GM10266 (cell line): Measurements from ENCODE around the gene CDH4.

Experiments
- DNase-seq: peaks from one replicate; pipeline ENCODE4 v3.0.0; 2012; ENCODE audit errors: extremely low spot score
- TF ChIP-seq, protein P1 (sequence below): IDR thresholded peaks from 2 replicates; pipeline ENCODE4 v1.5.1; 2012; ENCODE audit warnings: mild to moderate bottlenecking, low read depth; ENCODE audit not compliant: control insufficient read depth, insufficient read depth; ENCODE audit errors: missing control alignments

Gene CDH4

DNA sequence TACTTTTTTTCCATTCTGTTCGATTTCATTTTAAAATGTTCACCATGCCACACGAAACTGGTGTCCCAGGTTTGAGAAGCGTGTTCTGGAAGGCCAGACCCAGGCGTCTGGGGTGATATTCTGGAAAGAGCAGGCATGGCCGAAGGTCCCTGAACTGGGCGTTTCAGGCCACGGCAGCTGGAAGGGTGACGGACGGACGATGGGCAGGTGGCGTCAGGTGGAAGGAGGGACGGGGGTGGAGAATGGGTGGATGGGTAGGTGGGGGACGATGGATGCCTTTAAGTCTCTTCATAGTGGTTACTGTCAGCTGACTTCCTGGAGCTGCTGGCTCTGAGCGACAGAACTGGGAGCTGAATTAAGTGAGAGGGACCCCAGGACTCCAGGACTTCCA is 44.6 kb downstream of the CDH4 start:
- TF ChIP-seq, protein P1, sequence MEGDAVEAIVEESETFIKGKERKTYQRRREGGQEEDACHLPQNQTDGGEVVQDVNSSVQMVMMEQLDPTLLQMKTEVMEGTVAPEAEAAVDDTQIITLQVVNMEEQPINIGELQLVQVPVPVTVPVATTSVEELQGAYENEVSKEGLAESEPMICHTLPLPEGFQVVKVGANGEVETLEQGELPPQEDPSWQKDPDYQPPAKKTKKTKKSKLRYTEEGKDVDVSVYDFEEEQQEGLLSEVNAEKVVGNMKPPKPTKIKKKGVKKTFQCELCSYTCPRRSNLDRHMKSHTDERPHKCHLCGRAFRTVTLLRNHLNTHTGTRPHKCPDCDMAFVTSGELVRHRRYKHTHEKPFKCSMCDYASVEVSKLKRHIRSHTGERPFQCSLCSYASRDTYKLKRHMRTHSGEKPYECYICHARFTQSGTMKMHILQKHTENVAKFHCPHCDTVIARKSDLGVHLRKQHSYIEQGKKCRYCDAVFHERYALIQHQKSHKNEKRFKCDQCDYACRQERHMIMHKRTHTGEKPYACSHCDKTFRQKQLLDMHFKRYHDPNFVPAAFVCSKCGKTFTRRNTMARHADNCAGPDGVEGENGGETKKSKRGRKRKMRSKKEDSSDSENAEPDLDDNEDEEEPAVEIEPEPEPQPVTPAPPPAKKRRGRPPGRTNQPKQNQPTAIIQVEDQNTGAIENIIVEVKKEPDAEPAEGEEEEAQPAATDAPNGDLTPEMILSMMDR: no peak
- no peak for DNase-seq

DNA sequence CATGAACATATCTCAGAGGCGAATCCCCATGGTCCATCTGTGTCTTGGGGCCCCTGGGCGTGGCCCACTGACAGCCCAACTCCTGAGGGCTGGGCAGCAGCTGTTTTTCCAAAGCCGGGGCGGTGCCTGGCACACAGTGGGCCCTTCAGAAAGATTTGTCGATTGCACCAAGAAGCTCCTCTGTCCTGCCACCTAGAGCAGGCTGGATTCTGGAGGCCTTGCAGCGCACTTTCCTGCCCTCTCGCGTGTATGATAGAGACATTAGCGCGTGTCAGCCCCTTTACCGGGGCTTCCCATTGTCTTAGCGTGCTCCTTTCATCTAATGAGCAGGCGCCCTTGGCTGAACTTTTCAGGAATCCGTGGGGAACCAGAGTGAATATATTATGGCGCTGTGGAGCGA is 45.4 kb downstream of the CDH4 start:
- DNase-seq: no peak
- TF ChIP-seq, protein P1: no peak

DNA sequence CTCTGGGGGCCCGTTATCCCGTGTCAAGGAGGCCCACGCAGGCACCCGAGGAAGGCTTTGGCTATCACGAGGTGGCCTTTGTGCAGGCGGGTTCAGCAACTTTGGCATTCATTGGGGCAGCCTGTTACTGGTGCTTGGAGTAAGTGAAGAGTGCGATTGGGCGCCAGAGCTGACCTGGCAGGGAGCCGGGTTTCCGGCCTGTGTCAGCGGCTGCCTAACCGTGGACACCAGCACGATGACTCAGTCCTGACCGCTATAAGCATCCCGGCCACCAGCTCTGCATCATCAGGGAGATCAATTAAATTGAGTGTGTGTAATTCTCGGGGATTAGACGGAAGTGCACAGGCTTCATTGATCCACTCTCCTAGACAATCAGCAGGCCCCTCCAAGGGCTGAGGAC is 45.9 kb downstream of the CDH4 start:
- TF ChIP-seq, protein P1: no peak
- no peak for DNase-seq

GRCh38 chr20:61298661-61299060 is 46.6 kb downstream of the CDH4 start:
- TF ChIP-seq, protein P1: no peak
- no peak for DNase-seq

DNA sequence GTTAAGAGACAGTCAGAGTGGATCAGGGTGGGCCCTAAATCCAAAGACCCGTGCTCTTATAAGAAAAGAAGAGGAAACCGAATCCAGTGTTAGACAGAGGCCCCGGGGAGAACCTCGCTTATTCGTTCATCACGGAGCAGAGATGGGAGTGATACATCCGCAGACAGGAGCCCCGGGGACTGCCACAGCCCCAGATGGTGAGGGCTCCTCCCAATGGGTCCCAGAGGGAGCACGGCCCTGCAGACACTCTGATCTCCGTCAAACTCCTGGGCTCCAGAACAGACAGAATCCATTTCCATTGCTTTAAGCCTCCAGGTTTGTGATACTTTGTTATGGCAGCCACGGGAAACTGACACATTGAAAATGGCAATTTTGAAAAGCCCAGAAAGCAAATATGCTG is 47.0 kb downstream of the CDH4 start:
- no peak for DNase-seq
- TF ChIP-seq, protein P1: no peak

GRCh38 chr20:61299618-61300017 is 47.6 kb downstream of the CDH4 start:
- TF ChIP-seq, protein P1: no peak
- no peak for DNase-seq

GRCh38 chr20:61300293-61300692 is 48.2 kb downstream of the CDH4 start:
- DNase-seq: no peak
- TF ChIP-seq, protein P1: no peak
